SKM-1 treated with dmso at 0.1 percent for 144 hours (cell line): ENCODE results near the gene CDH20.
A peak's percentile ranks its signal among the peaks of the same experiment; 100 is the strongest.

Experiments used
- DNase-seq: peaks from one replicate; lab custom pipeline; 2025; ENCODE audit not compliant: unreplicated experiment; lab: John Stamatoyannopoulos, UW

The CDH20 gene

DNA sequence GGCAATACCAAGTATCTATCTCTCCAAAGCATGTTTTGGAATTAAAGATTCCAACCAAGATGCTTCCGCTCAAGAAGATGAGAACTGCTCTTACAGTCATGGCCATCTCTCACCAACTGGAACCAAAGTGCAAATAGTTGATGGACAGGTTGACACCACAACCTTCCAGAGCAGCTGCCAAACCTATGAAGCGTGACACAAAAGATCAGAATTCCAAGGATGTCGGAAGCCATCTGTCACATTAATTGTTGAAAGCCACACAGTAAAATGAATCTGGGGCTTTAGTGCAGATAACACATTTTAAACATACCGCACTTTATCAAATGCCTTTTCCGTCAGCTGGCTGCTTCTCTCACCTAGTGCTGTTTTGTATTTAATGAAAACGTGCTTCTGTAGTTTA lies 195.7 kb downstream of the CDH20 start:
- no peak for DNase-seq

DNA sequence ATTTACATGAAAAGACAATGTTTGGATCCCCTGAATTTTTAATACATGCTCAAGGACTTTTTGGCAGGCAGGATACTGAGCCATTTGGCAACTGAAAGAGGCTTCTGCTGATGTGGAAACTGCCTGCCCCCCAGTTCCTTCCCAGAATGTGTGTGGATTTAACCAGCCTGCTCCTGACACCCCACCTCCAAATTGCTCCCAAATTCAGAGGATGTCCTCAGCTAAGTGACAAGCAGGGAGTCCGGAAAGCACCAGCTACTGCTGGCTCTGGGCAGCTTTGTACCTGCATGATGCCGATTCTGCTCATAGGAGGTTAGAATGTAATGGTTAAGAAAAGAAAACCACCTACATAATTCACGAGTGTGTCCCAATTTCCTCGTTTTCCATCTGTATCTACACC lies 197.5 kb downstream of the CDH20 start:
- DNase-seq, result no peak

DNA sequence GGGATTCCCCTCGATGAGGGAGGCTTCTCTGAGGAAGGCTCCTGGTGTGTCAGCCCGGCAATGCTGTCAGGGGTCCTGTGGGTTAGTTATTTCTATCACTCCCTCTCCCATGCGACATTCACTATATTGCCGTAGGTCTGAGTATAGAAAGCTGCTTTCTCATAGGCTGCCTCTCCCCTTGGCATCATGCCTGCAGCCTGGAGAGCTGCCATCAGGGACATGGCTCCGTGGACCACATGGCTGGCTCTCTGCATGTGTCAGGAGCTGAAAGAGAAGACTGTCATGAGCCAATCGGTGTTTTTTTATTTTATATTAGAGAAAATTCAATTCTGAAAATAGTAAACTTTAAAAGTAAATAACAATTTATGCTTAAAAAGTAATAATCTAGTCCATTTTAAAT lies 198.0 kb downstream of the CDH20 start:
- no peak for DNase-seq

DNA sequence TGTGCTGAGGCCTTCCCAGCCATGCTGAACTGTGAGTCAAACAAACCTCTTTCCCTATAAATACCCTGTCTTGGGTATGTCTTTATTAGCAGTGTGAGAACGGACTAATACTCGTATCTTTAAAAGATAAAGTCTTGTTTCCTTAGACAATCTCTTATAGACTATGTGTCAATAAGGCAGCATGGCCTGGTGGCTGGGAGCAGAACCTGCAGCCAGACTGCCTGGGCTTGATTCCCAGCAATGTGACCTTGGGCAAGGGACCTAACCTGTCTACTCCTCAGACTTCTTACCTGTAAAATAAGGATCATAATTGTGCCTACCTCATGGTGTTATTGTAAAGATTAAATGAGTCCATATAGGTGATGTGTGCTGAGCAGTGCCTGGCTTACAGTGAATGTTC lies 198.7 kb downstream of the CDH20 start:
- no peak for DNase-seq

DNA sequence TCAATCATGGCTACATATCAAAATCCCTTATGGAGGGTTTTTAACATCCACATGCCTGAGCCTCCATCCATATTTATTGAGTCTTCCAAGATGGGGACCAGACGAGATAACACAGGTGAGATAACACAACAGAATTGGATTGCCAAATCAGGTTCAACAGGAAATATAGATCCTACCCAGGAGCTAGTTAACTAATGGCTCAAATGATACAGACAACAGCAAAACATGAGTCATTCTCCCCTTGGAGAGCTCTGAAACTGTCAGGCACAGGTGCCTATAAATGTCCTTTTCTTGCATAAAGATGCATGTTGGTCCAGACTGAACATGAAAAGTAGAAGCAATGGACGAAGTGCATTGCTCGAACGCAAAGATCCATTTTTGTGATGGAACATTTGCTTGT lies 202.2 kb downstream of the CDH20 start:
- DNase-seq, result no peak

DNA sequence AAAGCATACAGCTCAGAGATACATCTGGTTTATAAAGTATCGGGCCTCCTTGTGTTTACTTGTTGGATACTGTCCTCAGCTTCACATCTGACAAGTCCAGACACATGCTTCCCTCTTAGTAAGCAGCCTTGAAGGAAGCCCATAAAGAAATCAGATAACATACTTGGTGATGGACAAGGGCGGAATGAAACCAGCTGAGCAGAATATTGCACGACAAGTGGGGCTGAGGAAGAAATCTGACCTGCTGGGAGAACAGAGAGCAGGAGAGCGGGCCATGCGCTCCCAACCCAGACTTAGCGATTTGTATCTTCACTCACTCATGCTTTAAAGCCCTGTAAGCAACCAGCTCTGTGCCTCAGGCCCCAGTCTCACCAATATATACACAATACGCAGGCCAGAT lies 208.4 kb downstream of the CDH20 start:
- DNase-seq, result no peak

DNA sequence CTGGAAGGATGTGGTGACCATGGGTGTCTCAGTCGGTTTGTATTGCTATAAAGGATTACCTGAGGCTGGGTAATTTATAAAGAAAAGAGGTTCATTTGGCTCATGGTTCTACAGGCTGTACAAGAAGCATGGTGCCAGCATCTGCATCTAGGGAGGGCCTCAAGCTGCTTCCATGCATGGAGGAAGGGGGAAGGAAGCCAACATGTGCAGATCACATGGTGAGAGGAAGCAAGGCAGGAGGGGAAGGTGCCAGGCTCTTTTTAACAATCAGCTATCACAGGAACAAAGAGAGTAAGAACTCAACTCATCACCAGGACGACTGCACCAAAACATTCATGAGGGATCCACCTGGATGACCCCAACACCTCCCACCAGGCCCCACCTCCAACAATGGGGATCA lies 209.4 kb downstream of the CDH20 start:
- no peak for DNase-seq

DNA sequence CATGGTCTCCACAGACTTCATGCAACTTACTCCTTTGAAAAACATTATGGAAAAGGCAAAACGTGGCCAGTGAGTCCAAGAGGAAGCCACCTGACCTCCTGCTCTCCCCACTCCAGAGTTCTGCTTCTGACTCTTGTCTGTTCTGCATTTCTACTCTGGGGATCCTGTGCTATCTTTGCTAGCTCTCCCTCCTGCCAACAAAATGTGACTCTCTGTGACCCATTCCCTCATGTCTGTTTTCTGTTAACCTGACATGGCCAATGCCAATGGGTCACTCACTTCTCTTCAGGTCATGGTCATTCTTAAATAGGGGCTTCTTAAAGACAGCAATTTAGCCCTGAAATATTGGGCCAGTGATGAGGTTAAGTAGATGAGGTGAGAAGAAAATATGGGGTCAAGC lies 210.3 kb downstream of the CDH20 start:
- DNase-seq, result no peak

DNA sequence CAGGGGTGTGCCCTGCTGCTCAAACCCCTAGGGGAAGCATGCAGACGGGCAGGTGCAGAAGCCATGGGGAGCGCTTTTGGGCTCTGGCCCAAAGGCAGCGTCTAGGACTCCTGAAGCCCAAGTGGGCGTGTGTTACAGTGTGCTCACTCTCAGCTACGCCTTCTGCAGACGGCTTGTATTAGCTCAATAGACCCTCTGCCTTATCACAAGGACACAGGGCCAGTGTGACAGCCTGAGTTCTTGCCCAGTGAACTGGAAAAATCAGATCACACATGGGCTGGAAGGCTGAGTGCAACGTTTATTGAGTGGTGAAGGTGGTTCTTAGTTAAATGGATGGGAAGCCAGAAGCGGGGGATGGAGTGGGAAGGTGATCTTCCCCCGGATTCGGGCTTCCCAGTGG lies 210.9 kb downstream of the CDH20 start:
- DNase-seq, result no peak

DNA sequence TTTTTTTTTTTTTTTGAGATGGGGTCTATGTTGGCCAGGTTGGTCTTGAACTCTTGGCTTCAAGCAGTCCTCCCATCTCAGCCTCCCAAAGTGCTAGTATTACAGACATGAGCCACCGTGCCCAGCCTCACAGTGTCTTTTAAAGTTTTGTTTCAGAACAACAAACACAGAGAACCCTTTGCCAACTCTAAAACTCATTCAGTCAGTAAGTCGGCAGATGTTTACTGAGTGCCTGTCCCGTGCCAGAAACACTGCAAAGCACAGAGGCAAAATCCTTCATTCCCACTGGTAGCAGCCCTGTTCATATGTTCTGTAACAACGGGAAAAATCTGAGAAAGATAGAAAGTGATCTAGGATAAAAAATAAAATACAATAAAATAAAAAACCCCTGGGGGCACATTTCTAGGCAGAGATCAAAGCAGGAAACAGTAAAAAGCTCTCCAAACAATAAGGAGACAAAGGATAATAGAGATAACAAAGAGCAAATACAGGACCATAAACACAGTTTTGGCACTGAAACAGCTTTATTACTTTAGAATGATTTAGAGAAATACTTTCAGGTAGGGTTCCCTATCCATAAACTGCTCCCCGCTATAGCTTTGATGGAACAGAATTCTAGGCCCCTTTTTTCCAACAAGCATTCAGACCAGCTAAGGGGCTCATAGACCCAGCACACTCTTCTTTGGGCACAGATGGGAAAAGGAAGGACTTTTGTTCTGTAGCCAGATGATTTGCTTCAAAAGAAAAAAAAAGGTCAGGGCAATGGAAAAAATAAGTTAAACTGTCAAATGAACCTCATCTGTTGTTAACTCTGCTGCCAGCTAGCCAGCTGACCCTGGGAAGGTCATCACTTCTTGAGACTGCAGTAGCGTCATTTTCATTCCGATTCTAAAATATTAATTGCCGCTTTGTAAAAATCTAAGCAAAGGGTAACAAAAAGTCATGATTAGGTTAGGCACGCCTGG lies 212.3 kb downstream of the CDH20 start:
- no peak for DNase-seq

DNA sequence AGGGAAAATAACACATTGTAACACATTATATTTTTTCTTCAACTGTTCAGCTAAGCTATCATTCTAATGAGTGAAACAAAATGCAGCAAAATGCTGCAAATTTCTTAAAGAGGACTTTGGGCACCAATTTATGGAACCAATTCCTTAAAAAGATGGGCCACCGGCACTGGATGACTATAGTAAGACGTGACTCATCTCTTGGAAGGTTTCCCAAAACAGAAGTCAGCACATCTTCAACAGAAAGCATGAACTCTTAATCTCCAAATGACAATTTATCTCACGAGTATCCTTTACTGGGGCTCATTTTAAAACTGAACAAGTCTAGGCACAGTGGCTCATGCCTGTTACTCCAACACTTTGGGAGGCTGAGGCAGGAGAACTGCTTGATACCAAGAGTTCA lies 213.4 kb downstream of the CDH20 start:
- DNase-seq, result no peak

DNA sequence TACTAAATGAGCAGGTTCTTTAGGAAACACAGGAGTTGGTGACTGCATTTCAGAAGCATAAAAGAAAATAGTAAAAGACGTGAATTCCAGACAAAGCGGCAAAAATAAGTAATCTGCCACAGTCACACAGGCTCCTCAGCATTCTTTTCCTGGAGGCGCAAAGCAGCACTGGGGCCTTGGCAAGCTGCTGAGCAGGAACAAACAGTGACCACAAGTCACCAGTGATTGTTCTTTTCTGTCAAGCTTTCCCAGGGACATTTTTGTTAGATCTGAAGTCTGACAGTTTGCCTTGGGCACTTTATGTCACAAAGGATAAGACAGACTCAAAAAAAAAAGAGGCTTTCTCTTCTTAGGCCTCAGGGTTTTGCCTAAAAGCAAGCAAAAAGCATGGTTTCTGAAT lies 216.2 kb downstream of the CDH20 start:
- DNase-seq, result no peak

DNA sequence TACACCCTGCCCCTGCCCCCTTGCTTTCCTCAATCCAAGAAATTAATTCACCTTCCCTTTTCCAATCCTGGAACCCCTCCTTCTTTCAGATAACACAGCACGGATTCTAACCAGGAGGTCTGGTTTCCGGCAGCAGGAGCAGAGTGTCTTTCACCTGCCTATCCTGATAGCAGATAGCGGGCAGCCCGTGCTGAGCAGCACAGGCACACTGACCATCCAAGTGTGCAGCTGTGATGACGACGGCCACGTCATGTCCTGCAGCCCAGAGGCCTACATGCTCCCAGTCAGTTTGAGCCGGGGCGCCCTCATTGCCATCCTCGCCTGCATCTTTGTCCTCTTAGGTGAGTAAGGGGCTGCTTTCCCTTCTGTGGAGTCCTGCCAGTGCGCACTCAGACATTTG lies 216.7 kb downstream of the CDH20 start:
- no peak for DNase-seq

DNA sequence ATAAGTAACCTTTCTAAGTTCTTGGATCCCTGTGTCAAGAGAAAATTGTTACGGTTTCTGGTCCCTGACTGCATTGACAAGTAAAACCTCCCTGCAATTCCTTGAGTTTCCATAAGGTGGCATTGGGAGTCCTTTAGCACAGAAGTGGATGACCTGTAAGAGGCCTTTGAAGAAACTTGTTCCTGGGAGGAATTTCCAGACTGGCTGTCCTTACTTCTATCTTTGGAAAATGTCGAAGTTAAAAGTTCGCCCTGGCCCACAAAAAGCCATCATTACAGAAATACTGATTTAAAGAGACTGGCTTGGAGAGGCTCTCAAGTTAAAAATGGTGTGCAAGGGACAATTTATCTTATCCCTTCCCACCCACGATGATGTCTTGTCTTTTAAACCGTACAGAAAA lies 218.4 kb downstream of the CDH20 start:
- DNase-seq, result peak; percentile 43

DNA sequence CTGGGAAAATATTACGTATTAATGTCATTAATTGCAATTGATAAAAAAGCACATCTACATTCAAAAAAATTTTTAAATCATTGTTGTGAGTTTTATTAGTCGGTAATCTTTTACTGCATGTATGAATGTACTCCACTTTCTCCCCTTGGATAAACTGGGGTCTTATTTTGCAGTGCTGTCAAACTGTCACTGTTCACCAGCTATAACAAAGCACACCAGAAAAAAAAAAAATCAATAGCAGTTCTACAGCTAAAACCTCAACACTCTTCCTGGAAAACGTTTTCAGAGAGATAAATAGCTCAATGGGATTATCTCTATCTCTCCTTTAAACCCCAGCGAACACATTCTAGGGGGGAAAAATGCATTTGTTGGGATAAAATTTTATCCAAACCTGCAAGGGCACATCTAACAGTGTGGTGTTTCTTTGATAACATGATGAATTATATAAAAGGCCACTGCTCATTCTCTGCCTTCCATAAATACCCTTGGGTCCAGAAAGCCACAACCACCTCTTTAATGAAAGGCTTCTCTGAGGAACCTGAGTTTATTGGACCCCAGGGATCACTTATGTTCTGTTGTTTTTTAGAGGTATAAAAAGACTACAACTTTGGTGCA lies 219.9 kb downstream of the CDH20 start:
- DNase-seq, result no peak

DNA sequence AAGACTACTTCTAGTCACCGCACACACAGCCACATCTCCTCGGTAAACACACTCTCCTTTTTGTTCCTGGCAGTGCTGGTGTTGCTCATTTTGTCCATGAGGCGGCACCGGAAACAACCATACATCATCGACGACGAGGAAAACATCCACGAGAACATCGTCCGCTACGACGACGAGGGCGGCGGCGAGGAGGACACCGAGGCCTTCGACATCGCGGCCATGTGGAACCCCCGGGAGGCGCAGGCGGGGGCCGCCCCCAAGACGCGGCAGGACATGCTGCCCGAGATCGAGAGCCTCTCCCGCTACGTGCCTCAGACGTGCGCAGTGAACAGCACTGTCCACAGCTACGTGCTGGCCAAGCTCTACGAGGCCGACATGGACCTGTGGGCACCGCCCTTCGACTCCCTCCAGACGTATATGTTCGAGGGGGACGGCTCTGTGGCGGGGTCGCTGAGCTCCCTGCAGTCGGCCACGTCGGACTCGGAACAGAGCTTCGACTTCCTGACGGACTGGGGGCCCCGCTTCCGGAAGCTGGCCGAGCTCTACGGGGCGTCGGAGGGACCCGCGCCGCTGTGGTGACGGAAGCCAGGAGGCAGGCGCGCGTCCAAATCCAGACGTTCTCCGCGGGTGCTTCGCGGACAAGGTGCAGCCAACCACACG lies 221.0 kb downstream of the CDH20 start:
- DNase-seq, result no peak

DNA sequence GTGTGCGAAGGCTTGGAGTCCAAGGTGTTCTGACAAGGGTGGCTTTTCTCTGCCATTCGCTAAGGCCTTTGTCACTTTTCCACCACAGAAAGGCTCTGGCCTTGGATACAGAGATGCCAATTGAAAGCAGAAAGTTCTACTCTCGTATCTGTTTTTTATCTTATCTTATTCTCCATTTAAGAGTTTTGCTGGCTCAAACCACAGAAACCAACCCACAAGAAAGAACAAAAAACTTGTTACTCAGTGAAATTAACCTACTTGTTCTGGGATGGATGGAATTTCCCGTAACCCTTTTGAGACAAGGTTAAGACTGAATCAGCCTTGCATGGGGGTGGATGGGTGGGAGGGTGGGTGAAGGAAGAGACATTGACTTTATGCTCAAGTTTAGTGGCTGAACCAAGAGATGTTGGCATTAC lies 221.7 kb downstream of the CDH20 start:
- no peak for DNase-seq

DNA sequence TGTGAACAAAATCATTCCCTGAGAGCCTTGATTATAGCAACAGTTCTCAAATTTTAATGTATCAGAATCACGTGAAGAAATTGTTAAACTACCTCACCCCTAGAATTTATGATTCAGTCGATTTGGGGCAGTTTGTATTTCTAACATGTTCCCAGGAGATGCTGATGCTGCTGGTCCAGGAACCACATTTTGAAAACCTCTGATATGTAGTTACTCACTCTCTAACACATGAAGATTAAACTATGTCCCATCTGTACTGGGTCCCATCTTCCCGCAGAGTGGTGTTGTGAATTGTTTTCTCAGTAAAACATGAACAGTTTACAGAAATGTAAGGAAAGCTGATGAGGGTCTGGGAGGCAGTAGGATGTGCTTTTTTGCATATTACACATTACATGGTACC lies 223.1 kb downstream of the CDH20 start:
- DNase-seq, result no peak

DNA sequence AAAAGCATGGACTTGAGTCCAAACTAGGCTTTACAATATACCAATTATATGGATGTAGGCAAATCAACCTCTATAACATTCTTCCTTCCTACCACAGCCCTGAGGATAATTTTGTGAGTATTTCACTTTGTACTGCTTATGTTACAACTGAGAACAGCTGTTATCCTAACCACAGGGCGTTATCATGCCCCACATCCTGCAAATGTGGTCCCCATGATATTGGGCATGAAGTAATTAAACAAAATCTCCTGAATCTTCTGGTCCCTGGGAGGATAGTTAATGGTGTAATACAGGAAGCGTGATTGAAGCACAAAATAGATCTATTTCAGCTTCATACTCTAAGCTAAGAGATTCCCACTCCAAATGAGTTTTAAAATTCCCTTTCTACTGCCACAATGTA lies 223.6 kb downstream of the CDH20 start:
- DNase-seq, result no peak

DNA sequence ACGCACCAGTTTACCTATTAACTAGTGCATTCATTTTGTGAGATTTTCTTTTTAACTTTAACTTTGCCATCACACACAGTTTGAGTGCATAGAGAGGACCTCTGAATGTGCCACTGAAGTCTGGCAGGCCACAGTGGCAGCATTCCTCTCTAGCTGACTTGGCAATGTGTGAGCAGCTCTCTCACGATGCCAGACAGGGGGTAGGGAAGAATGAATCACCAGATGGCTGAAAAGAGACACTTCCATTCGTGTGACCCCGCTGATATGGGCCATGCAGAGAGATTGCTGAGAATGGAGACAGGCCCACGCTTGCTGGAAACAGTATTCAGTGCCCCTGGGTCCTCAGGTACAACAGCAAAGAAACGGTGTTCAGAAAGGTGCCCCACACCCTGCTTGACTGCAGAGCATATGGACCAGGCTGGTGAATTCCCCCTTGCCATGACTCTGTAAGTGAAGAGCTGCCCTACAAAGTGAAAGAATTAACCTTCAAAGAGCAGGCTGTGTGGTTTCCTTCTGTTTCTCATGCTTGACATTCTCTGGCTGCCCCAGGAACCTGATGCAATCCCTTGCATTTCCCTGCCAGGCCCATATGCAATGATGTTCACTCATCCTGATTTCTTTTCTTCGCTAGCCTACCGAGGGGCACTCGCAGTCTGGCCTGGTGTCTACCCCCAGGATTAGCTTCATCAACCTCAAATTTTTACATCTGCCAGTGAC lies 236.1 kb downstream of the CDH20 start:
- DNase-seq, result no peak

DNA sequence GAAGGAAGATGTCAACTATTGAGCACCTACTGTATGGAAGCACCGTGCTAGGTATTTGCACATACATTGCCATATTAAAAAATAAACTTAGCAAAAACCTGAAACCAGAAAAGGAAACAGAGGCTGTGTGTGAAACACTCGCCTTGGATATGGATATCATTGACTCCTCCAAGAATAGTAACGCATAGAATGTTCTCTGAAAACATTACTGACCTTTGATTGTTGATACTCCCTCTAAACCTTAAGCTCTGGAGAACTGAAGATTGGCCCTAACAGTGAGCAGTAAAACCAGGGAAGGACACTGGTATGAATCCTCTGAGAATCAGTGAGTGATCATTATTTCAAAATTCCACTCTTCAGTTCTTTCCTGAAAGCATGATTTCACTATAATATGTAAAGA lies 236.8 kb downstream of the CDH20 start:
- DNase-seq, result no peak
